ENCODE data around the gene CUTC. TPM values are rescaled to one million over a fixed set of nuclear protein-coding genes. Genes with fewer than 3 reads are reported as not detected.
A peak's percentile ranks its signal among the peaks of the same experiment; 100 is the strongest.

CUTC gene
- total RNA-seq, 1 experiment from 2014 or later = 53.6 TPM

DNA sequence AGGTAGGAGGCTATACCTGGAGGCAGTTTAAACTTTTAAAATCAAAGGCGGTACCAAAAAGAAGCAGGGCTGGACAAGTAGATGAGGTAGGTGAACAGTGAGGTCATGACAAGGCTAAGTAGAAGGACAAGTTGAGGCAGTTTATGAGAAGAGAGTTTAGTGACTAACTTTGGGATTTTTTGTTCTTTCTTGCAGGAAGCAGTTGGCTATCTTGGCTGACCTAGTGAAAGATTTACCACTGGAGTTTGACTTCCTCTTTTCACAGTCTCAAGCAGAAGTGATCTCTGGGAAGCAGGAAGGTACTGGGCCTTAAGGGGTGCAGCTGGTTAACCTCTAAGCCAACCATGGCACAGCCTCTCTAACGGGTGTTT is 46.5 kb upstream of the CUTC start:
- Histone ChIP-seq H3K4me1 (ENCODE audit: control insufficient read depth in 1 of 2, insufficient read depth in 2 of 2, low read length in 2 of 2) (peaks cover 4 to 20% of the 10 kb centered on the region in 2 experiments), H3K27me3 (ENCODE audit: insufficient read depth, low read length) (no peaks in the 10 kb centered on the region), H3K36me3 (ENCODE audit: control insufficient read depth in 1 of 2, insufficient read depth in 2 of 2, low read length in 2 of 2) (peaks cover 3 to 4% of the 10 kb centered on the region in 2 experiments; a peak in 1 of 4 replicates), H3K27ac (ENCODE audit: low read depth, low read length) (no peak overlapping the region), H3K79me2 (ENCODE audit: insufficient read depth, low read length) (no peaks in the 10 kb centered on the region), H3K9ac (ENCODE audit: low read length) (no peak overlapping the region), H3K4me2 (ENCODE audit: low read length) (peak overlapping the region; percentile 55), H4K20me1 (ENCODE audit: insufficient read depth) (no peaks in the 10 kb centered on the region), H3K4me3 (replicated peaks in 1 of 2; ENCODE audit: low read depth in 1 of 2, low read length in 2 of 2) (0 out of 4 replicates have a peak overlapping the region, but pooled peaks of 1 of the 2 experiments have one; percentile 14), H3K9me2 (ENCODE audit: insufficient read depth) (no peaks in the 10 kb centered on the region), H2AFZ (ENCODE audit: low read depth, low read length, poor library complexity, severe bottlenecking) (no peak overlapping the region), H3K9me3 (ENCODE audit: control insufficient read depth in 1 of 2, insufficient read depth in 1 of 2, low read depth in 1 of 2, low read length in 2 of 2) (no peaks in the 10 kb centered on the region)
- peak; percentile 7; the same call in 1 of the 2 replicates for ATAC-seq
- POLR2A ChIA-PET = interaction anchor here (1.1 kb wide), 1 partner anchor 255 kb away, joined by 3 read pairs; the partner anchor contains the start of gene GOT1
- no TSS peak for BruUV-seq (replicated peaks)
- CTCF ChIA-PET = no interaction called here
- TF ChIP-seq, protein P1, sequence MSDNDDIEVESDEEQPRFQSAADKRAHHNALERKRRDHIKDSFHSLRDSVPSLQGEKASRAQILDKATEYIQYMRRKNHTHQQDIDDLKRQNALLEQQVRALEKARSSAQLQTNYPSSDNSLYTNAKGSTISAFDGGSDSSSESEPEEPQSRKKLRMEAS (IDR thresholded peaks at IDR 0.05) = no peak
- TF ChIP-seq EGR1 (IDR thresholded peaks at IDR 0.05; ENCODE audit: low read depth) (no peak), FOSL1 (IDR thresholded peaks at IDR 0.05; ENCODE audit: low read depth) (no peak), SP1 (IDR thresholded peaks at IDR 0.05; ENCODE audit: low read depth) (no peak), ZNF274 (IDR thresholded peaks at IDR 0.05; ENCODE audit: low read depth, low read length) (no peak), POLR2AphosphoS5 (IDR thresholded peaks at IDR 0.05; ENCODE audit: low read depth, low read length) (no peak), CBX3 (IDR thresholded peaks at IDR 0.05; ENCODE audit: low read depth) (no peak)
- TF ChIP-seq, protein P2, sequence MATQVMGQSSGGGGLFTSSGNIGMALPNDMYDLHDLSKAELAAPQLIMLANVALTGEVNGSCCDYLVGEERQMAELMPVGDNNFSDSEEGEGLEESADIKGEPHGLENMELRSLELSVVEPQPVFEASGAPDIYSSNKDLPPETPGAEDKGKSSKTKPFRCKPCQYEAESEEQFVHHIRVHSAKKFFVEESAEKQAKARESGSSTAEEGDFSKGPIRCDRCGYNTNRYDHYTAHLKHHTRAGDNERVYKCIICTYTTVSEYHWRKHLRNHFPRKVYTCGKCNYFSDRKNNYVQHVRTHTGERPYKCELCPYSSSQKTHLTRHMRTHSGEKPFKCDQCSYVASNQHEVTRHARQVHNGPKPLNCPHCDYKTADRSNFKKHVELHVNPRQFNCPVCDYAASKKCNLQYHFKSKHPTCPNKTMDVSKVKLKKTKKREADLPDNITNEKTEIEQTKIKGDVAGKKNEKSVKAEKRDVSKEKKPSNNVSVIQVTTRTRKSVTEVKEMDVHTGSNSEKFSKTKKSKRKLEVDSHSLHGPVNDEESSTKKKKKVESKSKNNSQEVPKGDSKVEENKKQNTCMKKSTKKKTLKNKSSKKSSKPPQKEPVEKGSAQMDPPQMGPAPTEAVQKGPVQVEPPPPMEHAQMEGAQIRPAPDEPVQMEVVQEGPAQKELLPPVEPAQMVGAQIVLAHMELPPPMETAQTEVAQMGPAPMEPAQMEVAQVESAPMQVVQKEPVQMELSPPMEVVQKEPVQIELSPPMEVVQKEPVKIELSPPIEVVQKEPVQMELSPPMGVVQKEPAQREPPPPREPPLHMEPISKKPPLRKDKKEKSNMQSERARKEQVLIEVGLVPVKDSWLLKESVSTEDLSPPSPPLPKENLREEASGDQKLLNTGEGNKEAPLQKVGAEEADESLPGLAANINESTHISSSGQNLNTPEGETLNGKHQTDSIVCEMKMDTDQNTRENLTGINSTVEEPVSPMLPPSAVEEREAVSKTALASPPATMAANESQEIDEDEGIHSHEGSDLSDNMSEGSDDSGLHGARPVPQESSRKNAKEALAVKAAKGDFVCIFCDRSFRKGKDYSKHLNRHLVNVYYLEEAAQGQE (IDR thresholded peaks at IDR 0.05; ENCODE audit: low read depth) = no peak
- TF ChIP-seq, protein P3, sequence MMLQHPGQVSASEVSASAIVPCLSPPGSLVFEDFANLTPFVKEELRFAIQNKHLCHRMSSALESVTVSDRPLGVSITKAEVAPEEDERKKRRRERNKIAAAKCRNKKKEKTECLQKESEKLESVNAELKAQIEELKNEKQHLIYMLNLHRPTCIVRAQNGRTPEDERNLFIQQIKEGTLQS (IDR thresholded peaks at IDR 0.05) = no peak
- intact Hi-C loops (cut with micrococcal nuclease) = loop anchor here (5.0 kb wide), 1 partner anchor 37 kb away; no protein-coding TSS in a partner anchor
- RAD21 ChIA-PET (ENCODE audit: low non-redundant PET in 1 of 2, low total read pairs in 2 of 2, uncharacterized antibody in 2 of 2, unreplicated experiment in 2 of 2) = no interaction called here
- DNase-seq (ENCODE audit: low read depth, low spot score) = no peak

All from HCT116 (cell line).